ENCODE data around the gene LUM. TPM values are rescaled to one million over a fixed set of nuclear protein-coding genes. Genes with fewer than 3 reads are reported as not detected.
A peak's percentile ranks its signal among the peaks of the same experiment; 100 is the strongest.

LUM gene, protein sequence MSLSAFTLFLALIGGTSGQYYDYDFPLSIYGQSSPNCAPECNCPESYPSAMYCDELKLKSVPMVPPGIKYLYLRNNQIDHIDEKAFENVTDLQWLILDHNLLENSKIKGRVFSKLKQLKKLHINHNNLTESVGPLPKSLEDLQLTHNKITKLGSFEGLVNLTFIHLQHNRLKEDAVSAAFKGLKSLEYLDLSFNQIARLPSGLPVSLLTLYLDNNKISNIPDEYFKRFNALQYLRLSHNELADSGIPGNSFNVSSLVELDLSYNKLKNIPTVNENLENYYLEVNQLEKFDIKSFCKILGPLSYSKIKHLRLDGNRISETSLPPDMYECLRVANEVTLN
- 10 to 100 TPM in 3 of 4 donors, 1 to 10 TPM in 1; 5.1 to 51.5 (median 30.7) TPM for total RNA-seq

DNA sequence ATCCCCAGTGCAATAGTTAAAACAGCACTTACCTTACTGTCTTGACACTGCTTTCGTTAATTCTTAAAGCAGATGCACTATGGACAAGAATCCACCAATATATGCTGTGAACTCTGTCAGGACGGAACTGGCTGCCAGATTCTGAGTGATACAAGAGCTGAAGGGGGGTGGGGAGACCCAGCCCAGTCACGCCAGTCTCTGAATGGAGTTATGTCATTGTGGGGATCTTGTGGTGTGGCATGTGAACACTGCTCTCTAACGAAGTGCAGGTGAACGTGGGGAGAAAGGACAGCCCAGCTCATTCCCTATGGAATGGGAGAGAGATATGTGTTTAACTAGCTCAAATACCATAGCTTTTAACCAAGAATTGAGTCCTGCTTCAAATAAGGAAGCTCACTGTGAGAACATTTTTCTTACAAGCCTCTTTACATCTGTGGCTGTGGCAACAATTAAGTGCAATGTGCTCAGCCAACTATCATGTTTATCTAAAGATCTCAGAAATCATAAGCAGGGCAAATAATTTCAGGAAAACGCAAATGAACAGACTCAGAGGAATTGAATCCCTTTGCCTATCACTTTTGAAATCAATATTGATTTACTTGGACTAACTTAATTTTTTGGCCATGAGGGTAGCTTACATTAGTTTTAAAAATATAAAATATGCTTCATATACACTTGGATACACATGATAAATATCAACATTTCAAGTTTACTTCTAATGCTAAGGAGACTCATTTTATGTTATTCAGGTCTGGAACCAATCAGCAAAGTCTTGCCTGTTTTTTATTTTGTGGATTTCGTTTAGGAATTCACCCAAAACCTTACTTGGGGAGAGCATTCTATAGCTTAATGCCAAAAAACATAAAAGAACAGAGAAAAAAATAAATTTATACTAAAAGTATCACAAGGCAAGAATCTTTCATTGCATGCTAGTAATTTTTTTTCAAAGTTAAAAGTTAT lies at the start of gene LUM:
Gene LUM, minus strand, starts transcription at position 129 of the 960 bp plus-strand sequence. CDS start 2,515 bp downstream, outside the sequence.
- H3K36me3 ChIP-seq, result no peaks in the 10 kb centered on the region
- peak within 1 kb of the TSS in 3 of 4 donors; percentile 11 to 49 (median 18) for H3K4me3 ChIP-seq
- no peaks in the 10 kb centered on the region for H3K9me3 ChIP-seq
- TF ChIP-seq CTCF (IDR thresholded peaks at IDR 0.05) (no peak), POLR2A (IDR thresholded peaks at IDR 0.05) (no peak)
- 37% methylated on average over 7 of the region's 7 CpGs for WGBS, 2 donors
- H3K4me1 ChIP-seq, result peaks cover 0 to 6% (median 0%) of the 10 kb centered on the region in 3 donors
- DNase-seq, result no peak
- H3K27me3 ChIP-seq, result no peaks in the 10 kb centered on the region
- intact Hi-C loops (cut with DNase I), result no loop called here
- peak within 1 kb of the TSS in 3 of 4 donors; percentile 28 to 67 (median 52) for H3K27ac ChIP-seq

DNA sequence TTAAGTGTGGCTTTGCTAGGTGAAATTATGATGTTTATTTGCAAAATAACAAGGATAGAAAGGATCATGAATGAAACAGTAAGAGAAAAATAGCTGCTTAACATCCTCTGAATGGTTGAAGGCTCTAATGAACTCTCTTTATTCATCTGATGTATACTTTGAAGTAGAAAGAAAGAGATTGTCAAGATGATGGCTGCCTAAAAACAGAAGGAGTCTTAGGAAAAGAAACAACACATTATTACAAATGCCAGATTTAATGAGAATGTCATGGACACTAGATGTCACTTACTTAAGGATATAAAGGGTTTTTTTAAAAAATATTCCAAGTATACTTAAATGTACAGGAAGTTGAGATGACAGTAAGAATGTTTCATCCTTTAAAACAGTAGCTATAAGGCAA lies 49.7 kb upstream of the LUM start:
- intact Hi-C loops (cut with DNase I), result no loop called here
- DNase-seq, result no peak
- no peaks in the 10 kb centered on the region for H3K27me3 ChIP-seq
- H3K27ac ChIP-seq, result no peak overlapping the region
- no peak overlapping the region for H3K4me3 ChIP-seq
- no peaks in the 10 kb centered on the region for H3K4me1 ChIP-seq
- no peaks in the 10 kb centered on the region for H3K9me3 ChIP-seq
- H3K36me3 ChIP-seq, result peaks cover 0 to 22% (median 0%) of the 10 kb centered on the region in 3 donors
- TF ChIP-seq POLR2A (IDR thresholded peaks at IDR 0.05) (no peak), CTCF (IDR thresholded peaks at IDR 0.05) (no peak)

- Histone ChIP-seq H3K36me3 (peaks cover 0 to 23% (median 0%) of the 10 kb centered on the region in 3 donors), H3K4me1 (peaks cover 0 to 13% (median 0%) of the 10 kb centered on the region in 3 donors), H3K9me3 (no peaks in the 10 kb centered on the region), H3K27ac (no peak overlapping the region), H3K27me3 (no peaks in the 10 kb centered on the region), H3K4me3 (no peak overlapping the region)
- DNase-seq, result no peak
- intact Hi-C loops (cut with DNase I), result no loop called here
- 66 to 92% methylated on average over 2 of the region's 2 CpGs for WGBS, 2 donors
- TF ChIP-seq POLR2A (IDR thresholded peaks at IDR 0.05) (no peak), CTCF (IDR thresholded peaks at IDR 0.05) (no peak)
These were observed 44.7 kb upstream of the LUM start for GRCh38 chr12:91155990-91156389.

DNA sequence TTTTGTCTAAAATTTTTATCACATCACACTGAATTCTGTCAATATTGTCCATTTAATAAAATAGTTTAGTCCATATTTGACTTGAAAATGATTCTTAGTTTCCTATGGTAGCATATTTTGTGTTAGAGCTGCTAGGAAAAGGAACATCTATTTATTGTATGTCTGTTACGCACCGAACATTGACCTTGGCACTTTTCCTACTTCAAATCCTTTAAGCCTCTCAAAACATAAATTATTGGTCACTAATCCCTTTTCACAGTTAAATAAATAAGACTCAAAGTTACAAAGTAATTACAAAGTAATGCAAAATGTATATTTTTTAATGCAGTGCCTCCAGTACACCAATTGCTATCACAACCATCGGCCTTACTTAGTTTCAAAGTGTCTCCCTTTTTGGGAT lies 42.8 kb upstream of the LUM start:
- TF ChIP-seq CTCF (IDR thresholded peaks at IDR 0.05) (no peak), POLR2A (IDR thresholded peaks at IDR 0.05) (no peak)
- H3K27ac ChIP-seq, result no peak overlapping the region
- H3K4me3 ChIP-seq, result no peak overlapping the region
- no peaks in the 10 kb centered on the region for H3K27me3 ChIP-seq
- H3K9me3 ChIP-seq, result no peaks in the 10 kb centered on the region
- intact Hi-C loops (cut with DNase I), result no loop called here
- peaks cover 0 to 13% (median 0%) of the 10 kb centered on the region in 3 donors for H3K4me1 ChIP-seq
- DNase-seq, result no peak
- 39 to 45% methylated on average over 3 of the region's 3 CpGs for WGBS, 2 donors
- H3K36me3 ChIP-seq, result peaks cover 0 to 29% (median 0%) of the 10 kb centered on the region in 3 donors

DNA sequence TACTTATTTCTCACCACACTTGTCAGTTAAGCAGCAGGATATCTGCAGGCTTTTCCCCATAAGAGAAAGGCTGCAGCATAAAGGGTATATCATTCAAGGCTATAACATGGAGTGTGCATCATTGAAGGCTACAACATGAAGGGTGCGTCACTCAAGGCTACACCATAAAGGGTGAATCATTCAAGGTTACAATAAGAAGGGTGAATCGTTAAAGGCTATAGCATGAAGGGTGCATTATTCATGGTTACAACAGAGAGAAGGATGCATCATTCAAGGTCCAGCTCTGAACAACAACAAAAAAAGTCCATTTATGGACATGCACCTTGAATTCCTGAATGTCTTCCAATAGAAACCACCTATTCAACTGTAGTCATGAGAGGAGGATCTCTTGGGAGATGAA lies 32.8 kb upstream of the LUM start:
- Histone ChIP-seq H3K9me3 (no peaks in the 10 kb centered on the region), H3K27ac (no peak overlapping the region), H3K4me3 (no peak overlapping the region), H3K36me3 (peaks cover 0 to 11% (median 0%) of the 10 kb centered on the region in 3 donors), H3K27me3 (no peaks in the 10 kb centered on the region), H3K4me1 (peaks cover 0 to 24% (median 0%) of the 10 kb centered on the region in 3 donors)
- TF ChIP-seq CTCF (IDR thresholded peaks at IDR 0.05) (no peak), POLR2A (IDR thresholded peaks at IDR 0.05) (no peak)
- intact Hi-C loops (cut with DNase I), result no loop called here
- DNase-seq, result no peak
- WGBS, 2 donors, result 67 to 68% methylated on average over 2 of the region's 2 CpGs
